ENCODE results near the gene SLC16A1.

GRCh38 chr1:112995890-112996289, 39.9 kb upstream of the SLC16A1 start:
- TF ChIP-seq, protein P1, sequence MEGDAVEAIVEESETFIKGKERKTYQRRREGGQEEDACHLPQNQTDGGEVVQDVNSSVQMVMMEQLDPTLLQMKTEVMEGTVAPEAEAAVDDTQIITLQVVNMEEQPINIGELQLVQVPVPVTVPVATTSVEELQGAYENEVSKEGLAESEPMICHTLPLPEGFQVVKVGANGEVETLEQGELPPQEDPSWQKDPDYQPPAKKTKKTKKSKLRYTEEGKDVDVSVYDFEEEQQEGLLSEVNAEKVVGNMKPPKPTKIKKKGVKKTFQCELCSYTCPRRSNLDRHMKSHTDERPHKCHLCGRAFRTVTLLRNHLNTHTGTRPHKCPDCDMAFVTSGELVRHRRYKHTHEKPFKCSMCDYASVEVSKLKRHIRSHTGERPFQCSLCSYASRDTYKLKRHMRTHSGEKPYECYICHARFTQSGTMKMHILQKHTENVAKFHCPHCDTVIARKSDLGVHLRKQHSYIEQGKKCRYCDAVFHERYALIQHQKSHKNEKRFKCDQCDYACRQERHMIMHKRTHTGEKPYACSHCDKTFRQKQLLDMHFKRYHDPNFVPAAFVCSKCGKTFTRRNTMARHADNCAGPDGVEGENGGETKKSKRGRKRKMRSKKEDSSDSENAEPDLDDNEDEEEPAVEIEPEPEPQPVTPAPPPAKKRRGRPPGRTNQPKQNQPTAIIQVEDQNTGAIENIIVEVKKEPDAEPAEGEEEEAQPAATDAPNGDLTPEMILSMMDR (conservative IDR thresholded peaks at IDR 0.05 in 1 of 2, IDR thresholded peaks at IDR 0.05 in 1 of 2; ENCODE audit: extremely low read depth in 1 of 2, insufficient read depth in 1 of 2, low read depth in 1 of 2, low read length in 2 of 2) = no peak
- no peak for TF ChIP-seq EZH2 (IDR thresholded peaks at IDR 0.05; ENCODE audit: borderline replicate concordance, low read length)
